GM19043 (cell line): ENCODE measurements around the gene CCDC192.
"Not testable (repeated sequence)": the region's sequence is repeated elsewhere in the genome, so short reads cannot be mapped to it uniquely, and the experiment has no call there.

Source experiments
- ATAC-seq: cut with Tn5 transposase; IDR thresholded peaks from one replicate; pipeline ENCODE4 v1.9.1; 2021; ENCODE audit warnings: low read depth; ENCODE audit not compliant: unreplicated experiment

Gene CCDC192

DNA sequence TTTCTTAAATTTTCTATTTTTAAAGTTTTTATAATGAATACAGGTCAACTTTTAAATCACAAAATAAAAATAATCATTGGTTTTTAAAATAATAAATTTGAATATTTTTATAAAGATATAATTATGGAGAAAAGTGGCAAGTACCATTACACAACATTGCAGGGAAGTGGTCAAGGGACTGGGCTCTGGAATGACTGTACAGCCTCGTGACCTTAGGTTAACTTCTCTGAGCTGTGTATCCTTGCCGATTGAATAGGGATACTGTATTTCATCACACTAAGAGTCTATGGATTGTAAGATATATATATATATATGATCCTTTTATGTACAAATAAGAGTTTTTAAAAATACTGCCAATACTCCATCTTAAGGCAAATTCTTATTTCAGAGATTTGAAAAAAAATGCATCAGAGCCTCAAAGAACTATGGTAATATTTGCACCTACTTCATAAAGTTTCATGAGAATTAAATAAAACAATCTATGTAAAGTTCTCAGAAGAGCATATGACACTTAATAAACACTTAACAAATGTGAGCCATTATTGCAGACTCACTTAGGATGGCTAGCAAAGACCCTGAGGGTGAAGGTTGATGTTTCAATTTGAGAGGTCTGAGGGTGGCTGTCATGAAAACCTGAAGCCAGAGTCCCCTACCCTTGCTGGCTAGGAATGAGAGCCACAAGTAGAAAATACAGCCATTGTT is 136.5 kb downstream of the CCDC192 start:
- peak; percentile 59 for ATAC-seq

- ATAC-seq, result peak; percentile 54
Observed at GRCh38 chr5:127840198-127840524, 137.0 kb downstream of the CCDC192 start.

DNA sequence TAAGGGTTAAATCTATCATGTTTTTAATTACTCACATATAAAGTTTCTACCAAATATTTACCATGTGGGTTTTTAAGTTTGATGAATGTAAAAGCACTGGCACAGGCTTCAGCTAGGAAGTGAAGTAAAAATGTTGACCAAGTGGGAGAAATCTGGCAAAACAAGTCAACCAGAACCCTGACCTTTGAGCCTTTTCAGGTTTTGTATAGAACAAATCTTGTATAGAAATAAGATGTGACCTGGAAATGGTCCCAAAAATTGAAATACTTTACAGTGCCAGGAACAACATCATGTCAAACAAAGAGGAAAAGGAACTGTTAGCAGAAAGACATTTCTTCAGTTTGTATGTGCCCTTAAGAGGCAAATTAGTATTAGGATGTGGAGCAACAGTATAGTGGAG is 137.6 kb downstream of the CCDC192 start:
- no peak for ATAC-seq

DNA sequence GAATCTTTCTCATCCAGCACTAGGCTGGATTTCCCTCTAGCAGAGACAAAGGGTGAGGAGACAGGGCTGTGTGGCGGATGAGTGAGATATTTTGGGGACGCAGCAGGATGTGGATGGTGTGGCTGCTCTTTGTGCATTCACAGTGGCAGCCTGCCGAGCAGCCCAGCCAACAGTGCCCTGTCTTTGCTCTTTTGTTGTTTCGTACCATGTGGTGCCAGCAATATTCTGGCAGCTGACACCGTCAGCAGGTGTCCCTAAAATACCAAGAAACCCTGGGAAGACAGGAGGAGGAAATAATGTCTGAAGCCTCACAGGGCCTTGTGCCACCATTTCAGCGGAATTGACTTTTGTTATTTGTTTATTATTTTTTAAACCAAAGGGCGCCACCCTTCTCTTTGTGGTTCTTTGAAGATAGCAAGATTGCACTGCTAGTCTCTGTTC is 141.4 kb downstream of the CCDC192 start:
- no peak for ATAC-seq

GRCh38 chr5:127846884-127847283 is 143.7 kb downstream of the CCDC192 start:
- ATAC-seq, result no peak

DNA sequence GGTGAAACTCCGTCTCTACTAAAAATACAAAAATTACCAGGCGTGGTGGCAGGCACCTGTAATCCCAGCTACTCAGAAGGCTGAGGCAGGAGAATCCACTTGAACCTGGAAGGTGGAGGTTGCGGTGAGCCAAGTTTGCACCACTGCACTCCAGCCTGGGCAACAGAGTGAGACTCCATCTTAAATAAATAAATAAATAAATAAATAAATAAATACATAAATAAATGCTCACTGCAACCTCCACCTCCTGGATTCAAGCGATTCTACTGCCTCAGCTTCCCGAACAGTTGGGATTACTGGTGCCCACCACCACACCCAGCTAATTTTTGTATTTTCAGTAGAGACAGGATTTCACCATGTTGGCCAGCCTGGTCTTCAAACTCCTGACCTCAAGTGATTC is 144.4 kb downstream of the CCDC192 start:
- not testable (repeated sequence) for ATAC-seq

DNA sequence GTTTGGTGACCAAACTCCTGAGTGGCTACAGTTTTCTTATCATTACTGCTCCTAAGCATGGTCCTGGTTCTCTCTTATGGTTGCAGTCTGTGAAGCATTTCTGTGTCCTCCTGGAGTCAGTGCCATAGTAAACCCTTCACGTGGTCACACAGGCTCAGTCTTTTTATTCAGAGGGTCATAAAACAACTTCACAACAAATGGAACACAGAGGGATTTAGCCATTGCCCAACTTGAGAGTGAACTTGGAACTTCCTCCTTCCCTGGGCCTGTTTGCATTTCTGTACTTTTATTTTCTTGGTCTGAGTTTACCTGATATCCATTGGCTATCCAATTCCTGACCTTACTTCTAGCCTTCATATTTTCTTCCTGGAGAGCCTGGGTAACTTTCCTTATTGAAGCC is 144.9 kb downstream of the CCDC192 start:
- no peak for ATAC-seq

DNA sequence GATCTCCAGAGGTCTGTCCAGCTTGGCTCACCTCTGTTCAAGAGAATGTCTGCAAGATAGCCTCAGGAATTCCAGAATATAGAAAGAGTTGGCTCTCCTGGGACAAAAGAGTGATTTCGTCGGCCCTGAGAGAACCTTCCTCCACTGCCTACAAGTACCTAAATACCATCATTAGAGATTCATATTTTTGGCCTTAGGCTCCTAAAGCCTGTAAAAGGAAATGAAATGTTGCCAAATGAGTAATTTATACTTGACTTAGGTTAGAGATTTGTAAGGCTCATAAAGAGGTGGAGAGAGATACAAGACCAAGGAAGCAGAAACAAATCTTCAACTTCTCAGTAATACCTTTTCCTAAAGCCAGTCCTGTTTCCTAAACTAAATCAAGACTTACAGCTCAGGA is 146.2 kb downstream of the CCDC192 start:
- no peak for ATAC-seq

DNA sequence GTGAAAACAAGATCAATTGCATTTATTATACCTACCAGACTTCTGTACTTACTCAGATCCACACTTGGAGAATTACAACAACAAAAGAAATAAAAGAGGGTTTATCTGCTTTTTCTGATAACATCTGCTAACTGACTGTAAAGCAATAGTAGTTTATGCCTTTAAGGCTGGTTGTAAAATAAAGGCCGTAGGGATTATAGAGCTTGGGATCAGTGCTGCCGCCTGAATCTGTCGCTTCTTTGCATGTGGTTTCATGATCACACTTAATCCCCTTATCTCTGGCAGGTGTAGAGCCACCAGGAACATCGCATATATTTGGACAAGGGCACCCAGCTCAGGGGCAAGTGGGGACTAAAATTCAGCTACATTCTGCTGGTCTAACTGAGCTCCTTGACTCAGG is 146.7 kb downstream of the CCDC192 start:
- no peak for ATAC-seq

DNA sequence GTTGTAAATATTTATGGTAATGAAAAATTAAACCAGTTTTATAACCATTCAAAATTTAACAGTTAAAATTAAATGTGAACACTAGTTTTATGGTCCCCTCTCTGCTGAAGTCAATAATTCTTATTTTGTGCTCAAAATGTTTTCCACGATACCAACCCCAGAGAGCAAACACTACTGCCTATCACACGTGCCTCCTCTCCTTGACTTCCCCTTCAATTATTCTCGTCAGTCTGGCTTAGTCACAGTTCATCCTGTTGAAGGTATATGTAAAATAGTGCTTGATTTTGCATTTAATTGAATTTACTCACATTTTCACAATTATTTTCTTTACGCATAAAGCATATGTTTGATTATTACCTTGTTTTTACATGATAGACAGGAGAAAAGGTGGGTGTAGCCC is 148.8 kb downstream of the CCDC192 start:
- ATAC-seq, result no peak

GRCh38 chr5:127854520-127854919 is 151.3 kb downstream of the CCDC192 start:
- no peak for ATAC-seq

- peak; percentile 86 for ATAC-seq
Observed at GRCh38 chr5:127856292-127856691, 153.1 kb downstream of the CCDC192 start.

DNA sequence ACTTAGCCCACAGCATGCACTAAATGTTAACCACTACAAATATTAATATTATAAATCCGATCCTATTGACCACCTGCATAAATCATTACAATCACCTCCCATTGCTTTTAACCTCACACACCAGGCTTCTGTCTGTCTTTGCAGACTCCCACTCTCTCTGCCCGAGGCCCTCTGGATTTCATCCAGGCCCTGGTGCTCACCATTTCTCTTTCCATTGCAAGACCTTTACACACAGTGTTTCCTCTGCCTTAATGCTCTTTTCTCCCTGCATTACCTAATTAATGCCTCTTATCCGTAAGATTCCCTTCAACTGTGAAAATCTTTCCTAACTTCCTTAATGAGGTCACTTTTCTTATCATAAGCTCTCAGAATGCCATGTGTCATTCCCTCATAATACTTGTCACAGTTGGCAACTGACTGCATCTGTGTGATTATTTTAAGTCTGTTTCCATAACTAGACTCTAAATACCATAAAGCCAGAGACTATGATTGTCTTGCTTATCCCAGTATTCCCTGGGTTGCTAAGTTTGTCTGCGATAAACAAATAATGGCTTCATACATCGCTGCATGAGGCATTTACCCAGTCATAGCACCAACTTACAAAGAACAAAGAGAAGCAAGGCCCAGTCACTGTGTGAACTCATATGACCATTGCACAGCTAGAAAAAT is 155.1 kb downstream of the CCDC192 start:
- ATAC-seq, result no peak

- ATAC-seq, result no peak
Observed at GRCh38 chr5:127860291-127860690, 157.1 kb downstream of the CCDC192 start.

DNA sequence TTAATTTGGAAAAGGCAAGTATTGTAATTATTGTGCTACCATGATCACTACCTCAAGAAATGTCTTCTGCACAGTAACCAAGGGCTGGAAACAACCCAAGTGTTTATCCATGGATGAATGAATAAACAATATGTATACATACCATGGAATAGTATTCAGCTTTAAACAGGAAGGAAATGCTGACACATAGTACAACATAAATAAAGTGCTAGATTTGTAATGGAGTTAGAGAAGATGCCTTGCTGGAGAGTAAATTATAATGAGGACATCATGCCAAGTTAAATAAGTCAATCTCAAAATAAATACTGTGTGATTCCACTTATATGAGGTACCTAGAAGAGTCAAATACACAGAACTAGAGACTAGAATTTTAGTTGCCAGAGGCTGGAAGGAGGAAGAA is 160.0 kb downstream of the CCDC192 start:
- ATAC-seq, result no peak

DNA sequence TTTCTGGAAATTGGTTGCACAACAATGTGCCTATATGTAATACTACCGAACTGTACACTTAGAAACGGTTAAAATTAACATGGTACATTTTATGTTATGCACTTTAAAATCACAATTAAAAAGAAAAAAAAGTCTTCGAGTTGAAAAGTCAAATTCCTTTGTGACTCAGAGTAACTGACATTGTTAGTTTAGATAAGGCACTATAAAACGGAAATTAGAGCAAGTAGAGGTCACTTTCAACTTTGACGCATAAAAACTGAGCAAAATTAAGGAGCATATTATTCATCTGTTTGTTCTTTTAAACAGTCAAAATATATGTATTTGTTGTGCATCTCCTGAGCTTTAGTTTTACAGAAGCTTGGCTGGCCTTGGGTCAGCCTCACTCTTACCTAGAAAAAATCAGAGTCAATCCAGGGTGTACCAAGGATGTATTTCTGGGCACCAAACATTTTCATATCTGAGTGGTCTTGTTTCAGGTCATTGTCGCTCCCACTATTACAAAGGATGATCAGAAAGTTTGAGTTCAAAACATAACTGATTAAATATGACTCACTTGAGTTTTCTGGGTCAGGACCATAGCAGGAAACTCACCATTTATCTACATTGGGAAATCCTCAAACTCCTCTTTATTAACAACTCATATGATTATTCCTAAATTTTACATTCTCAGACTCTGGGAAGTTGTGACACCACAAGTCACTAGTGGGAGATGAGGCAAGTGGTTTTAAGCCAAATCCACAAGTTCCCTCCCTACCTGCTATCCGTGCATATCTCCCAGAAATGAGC is 160.6 kb downstream of the CCDC192 start:
- no peak for ATAC-seq

- no peak for ATAC-seq
Observed at GRCh38 chr5:127864511-127864910, 161.3 kb downstream of the CCDC192 start.

- peak; percentile 51 for ATAC-seq
Observed at GRCh38 chr5:127865273-127865672, 162.1 kb downstream of the CCDC192 start.

DNA sequence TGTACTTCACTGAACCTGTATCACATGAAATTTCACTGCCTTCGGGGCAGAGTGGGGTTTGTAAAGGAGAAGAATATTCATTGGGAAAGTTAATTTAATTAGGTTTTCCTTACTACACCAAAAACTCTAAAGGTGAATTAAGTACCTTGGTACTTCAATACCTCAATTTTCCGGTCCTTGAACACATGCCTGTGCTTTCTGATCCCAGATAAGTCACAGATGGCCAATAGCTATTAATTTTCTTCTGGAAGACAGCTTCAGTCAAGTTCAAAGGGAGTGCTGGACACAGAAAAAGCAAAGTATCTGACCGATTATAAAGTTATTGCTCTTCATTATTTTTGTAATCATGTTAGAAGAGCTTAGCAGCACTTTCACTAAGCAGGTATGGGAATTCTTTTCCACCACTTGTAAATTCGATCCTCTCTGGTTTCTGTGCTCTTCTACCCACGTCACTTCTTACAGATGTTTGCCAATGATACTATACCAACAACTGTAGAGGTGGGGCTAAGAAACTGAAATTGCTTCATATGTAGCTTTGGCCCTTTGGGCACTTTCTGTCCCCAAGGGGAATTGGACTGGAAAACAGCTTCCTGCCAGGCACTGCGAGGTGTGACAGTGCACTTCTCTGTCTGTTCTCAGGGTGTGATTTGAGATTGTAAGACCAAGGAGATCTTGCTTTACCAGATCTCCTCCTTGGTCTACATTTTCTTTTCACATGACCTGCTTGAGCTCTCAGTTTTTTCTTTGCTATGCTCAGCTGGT is 164.0 kb downstream of the CCDC192 start:
- peak; percentile 59 for ATAC-seq

DNA sequence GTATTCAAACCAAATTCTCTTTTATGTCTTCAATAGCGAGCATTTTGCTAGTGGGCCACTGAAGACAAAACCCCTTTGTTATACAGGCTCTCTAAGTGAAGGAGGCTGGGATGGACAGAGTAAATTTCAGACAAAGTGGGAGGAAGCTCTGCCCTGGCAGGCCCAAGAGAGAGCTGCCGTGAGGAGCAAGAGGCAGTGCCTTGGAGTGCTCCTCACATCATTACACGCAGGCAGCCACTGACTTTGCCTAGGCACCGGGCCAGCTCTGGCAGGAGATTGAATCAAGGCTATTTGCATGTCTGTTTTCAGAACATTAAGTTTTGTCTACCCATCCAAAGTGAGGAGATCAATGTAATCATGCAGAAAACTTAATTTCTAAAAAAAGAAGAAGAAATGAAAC is 167.7 kb downstream of the CCDC192 start:
- ATAC-seq, result peak; percentile 30
